Measurements from ENCODE around the gene TIAM1. TPM values are rescaled to one million over a fixed set of nuclear protein-coding genes. Genes with fewer than 3 reads are reported as not detected.

TIAM1 gene
- total RNA-seq, 1 donor from 2014 or later, result 8.4 TPM

GRCh38 chr21:31363720-31364119, 19.7 kb upstream of the TIAM1 start:
- FAIRE-seq, result no peak
- Histone ChIP-seq H3K36me3 (ENCODE audit: control insufficient read depth, insufficient read depth, low read length) (no peaks in the 10 kb centered on the region), H3K27me3 (ENCODE audit: control insufficient read depth, insufficient read depth, low read length) (no peaks in the 10 kb centered on the region), H3K4me3 (ENCODE audit: low read depth, low read length) (no peak overlapping the region)
- no peak for DNase-seq (ENCODE audit: low read depth)
- no peak for TF ChIP-seq CTCF (IDR thresholded peaks at IDR 0.05; ENCODE audit: insufficient read depth, low read length, severe bottlenecking)

- DNase-seq (ENCODE audit: low read depth) (peak; percentile 52), FAIRE-seq (no peak)
- Histone ChIP-seq H3K4me3 (ENCODE audit: low read depth, low read length) (no peak overlapping the region), H3K27me3 (ENCODE audit: control insufficient read depth, insufficient read depth, low read length) (no peaks in the 10 kb centered on the region), H3K36me3 (ENCODE audit: control insufficient read depth, insufficient read depth, low read length) (no peaks in the 10 kb centered on the region)
- TF ChIP-seq CTCF (IDR thresholded peaks at IDR 0.05; ENCODE audit: insufficient read depth, low read length, severe bottlenecking), result no peak
These were observed 16.7 kb upstream of the TIAM1 start for GRCh38 chr21:31360717-31361116.

DNA sequence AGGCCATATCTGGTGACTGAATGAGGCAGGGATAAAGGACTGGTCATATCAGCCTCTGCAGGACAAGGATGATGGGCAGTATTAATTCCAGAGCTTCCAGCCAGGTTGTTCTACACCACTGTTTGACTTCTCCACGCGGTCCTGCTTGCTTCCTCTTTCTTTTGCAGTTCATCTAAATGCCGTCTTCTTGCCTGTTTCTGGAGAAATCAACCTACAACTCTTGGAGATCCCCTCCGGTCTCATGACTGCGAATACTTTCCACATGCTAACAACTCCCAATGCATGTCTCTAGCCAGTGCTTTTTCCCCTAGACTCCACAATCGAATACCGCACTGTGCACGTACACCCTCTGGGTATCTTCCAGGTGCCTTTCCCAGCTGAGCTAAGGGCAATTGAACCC, 14.1 kb upstream of the TIAM1 start:
- H3K36me3 ChIP-seq (ENCODE audit: control insufficient read depth, insufficient read depth, low read length), result no peaks in the 10 kb centered on the region
- no peak for FAIRE-seq
- no peak overlapping the region for H3K4me3 ChIP-seq (ENCODE audit: low read depth, low read length)
- H3K27me3 ChIP-seq (ENCODE audit: control insufficient read depth, insufficient read depth, low read length), result no peaks in the 10 kb centered on the region
- TF ChIP-seq CTCF (IDR thresholded peaks at IDR 0.05; ENCODE audit: insufficient read depth, low read length, severe bottlenecking), result no peak
- DNase-seq (ENCODE audit: low read depth), result no peak

- Histone ChIP-seq H3K27me3 (ENCODE audit: control insufficient read depth, insufficient read depth, low read length) (no peaks in the 10 kb centered on the region), H3K4me3 (ENCODE audit: low read depth, low read length) (no peak overlapping the region), H3K36me3 (ENCODE audit: control insufficient read depth, insufficient read depth, low read length) (no peaks in the 10 kb centered on the region)
- DNase-seq (ENCODE audit: low read depth) (no peak), FAIRE-seq (no peak)
- no peak for TF ChIP-seq CTCF (IDR thresholded peaks at IDR 0.05; ENCODE audit: insufficient read depth, low read length, severe bottlenecking)
These were observed 12.4 kb upstream of the TIAM1 start for GRCh38 chr21:31356440-31356839.

GRCh38 chr21:31354604-31355443, 10.8 kb upstream of the TIAM1 start:
- Histone ChIP-seq H3K4me3 (ENCODE audit: low read depth, low read length) (no peak overlapping the region), H3K36me3 (ENCODE audit: control insufficient read depth, insufficient read depth, low read length) (no peaks in the 10 kb centered on the region), H3K27me3 (ENCODE audit: control insufficient read depth, insufficient read depth, low read length) (no peaks in the 10 kb centered on the region)
- DNase-seq (ENCODE audit: low read depth), result peak; percentile 98
- FAIRE-seq, result peak; percentile 99
- TF ChIP-seq CTCF (IDR thresholded peaks at IDR 0.05; ENCODE audit: insufficient read depth, low read length, severe bottlenecking), result no peak

- DNase-seq (ENCODE audit: low read depth) (peak; percentile 91), FAIRE-seq (no peak)
- H3K4me3 ChIP-seq (ENCODE audit: low read depth, low read length), result no peak overlapping the region
- no peak for TF ChIP-seq CTCF (IDR thresholded peaks at IDR 0.05; ENCODE audit: insufficient read depth, low read length, severe bottlenecking)
- H3K27me3 ChIP-seq (ENCODE audit: control insufficient read depth, insufficient read depth, low read length), result no peaks in the 10 kb centered on the region
- no peaks in the 10 kb centered on the region for H3K36me3 ChIP-seq (ENCODE audit: control insufficient read depth, insufficient read depth, low read length)
These were observed 10.1 kb upstream of the TIAM1 start for GRCh38 chr21:31354122-31354521.

Data from bronchial epithelial cell (primary cell).